Caco-2 (cell line): ENCODE measurements around the gene SP3. TPM values are rescaled to one million over a fixed set of nuclear protein-coding genes. Genes with fewer than 3 reads are reported as not detected.

Experiments
- BruUV-seq: library from RNA; stranded (reverse); fragments of 400-500 nt; replicated peaks from 2 replicates; lab custom pipeline; 2021; lab: Mats Ljungman, UMichigan
- CTCF ChIA-PET: fragments of 300-600 bp; sonication (Branson Sonifier 250); formaldehyde crosslinking; loops from one replicate; lab custom pipeline; 2022; ENCODE audit warnings: antibody characterized with exemption; lab: Charles Lee
- POLR2A ChIA-PET: fragments of 300-600 bp; sonication (Branson Sonifier 250); formaldehyde crosslinking; loops from one replicate; lab custom pipeline; 2022; ENCODE audit warnings: antibody characterized with exemption; lab: Charles Lee
- DNase-seq, 2 experiments: peaks; one replicate each; pipeline versions ENCODE4 v3.0.0 to v3.0.0-alpha.2; 2020 to 2022
- H3K27me3 ChIP-seq: replicated peaks from 2 replicates; pipeline ENCODE4 v1.6.0; 2011; ENCODE audit warnings: low read length; ENCODE audit not compliant: control insufficient read depth, insufficient read depth
- H3K36me3 ChIP-seq: 2 replicates; pipeline ENCODE4 v1.5.1; 2011; ENCODE audit warnings: low read length; ENCODE audit not compliant: control insufficient read depth, insufficient read depth
- H3K4me1 ChIP-seq: fragments of 250-450 bp; sonication (Bioruptor Pico); 2 replicates; pipeline ENCODE4 v1.5.1; 2020; ENCODE audit warnings: mild to moderate bottlenecking
- H3K4me3 ChIP-seq: 2 replicates; pipeline ENCODE4 v1.5.1; 2011; ENCODE audit warnings: low read depth, mild to moderate bottlenecking, control low read depth, low read length
- H3K9me3 ChIP-seq: fragments of 250-450 bp; sonication (Bioruptor Pico); 2 replicates; pipeline ENCODE4 v1.5.1; 2020; ENCODE audit warnings: mild to moderate bottlenecking, moderate library complexity
- H3K27ac Mint-ChIP-seq: one replicate; pipeline ENCODE4 v1.8.0; 2022; ENCODE audit warnings: mixed read lengths; ENCODE audit not compliant: unreplicated experiment
- H3K27me3 Mint-ChIP-seq: one replicate; pipeline ENCODE4 v1.8.0; 2022; ENCODE audit warnings: mixed read lengths; ENCODE audit not compliant: insufficient read depth, unreplicated experiment
- H3K36me3 Mint-ChIP-seq: one replicate; pipeline ENCODE4 v1.8.0; 2022; ENCODE audit warnings: mild to moderate bottlenecking, mixed read lengths; ENCODE audit not compliant: insufficient read depth, unreplicated experiment
- H3K4me1 Mint-ChIP-seq: one replicate; pipeline ENCODE4 v1.8.0; 2022; ENCODE audit warnings: low read depth, mixed read lengths; ENCODE audit not compliant: unreplicated experiment
- H3K4me3 Mint-ChIP-seq: one replicate; pipeline ENCODE4 v1.8.0; 2022; ENCODE audit warnings: mild to moderate bottlenecking, moderate library complexity, mixed read lengths; ENCODE audit not compliant: unreplicated experiment
- H3K9me3 Mint-ChIP-seq: one replicate; pipeline ENCODE4 v1.8.0; 2022; ENCODE audit warnings: mixed read lengths; ENCODE audit not compliant: unreplicated experiment
- intact Hi-C: fragments of 100-400 bp; cut with micrococcal nuclease; formaldehyde crosslinking; loops from one replicate; pipeline ENCODE4 v1.10.0; 2022; ENCODE audit not compliant: unreplicated experiment
- total RNA-seq: library from RNA; stranded (reverse); gene quantifications from 2 replicates; pipeline ENCODE4 v1.2.3, GENCODE V29; 2022
- TF ChIP-seq, protein P1 (sequence below), 2 experiments: fragments of 200-600 bp in 1 of 2; IDR thresholded peaks; 1 replicate in 1 of 2; 2 replicates in 1 of 2; pipeline versions ENCODE4 v1.5.1 to v1.8.0; 2011 to 2022; ENCODE audit warnings: antibody characterized with exemption in 1 of 2, control low read depth in 1 of 2, inconsistent platforms in 1 of 2, low read depth in 1 of 2, low read length in 1 of 2, mild to moderate bottlenecking in 1 of 2, moderate library complexity in 1 of 2; ENCODE audit not compliant: insufficient read depth in 1 of 2, severe bottlenecking in 1 of 2, unreplicated experiment in 1 of 2

SP3 gene
- total RNA-seq, 1 experiment from 2014 or later = 111 TPM

DNA sequence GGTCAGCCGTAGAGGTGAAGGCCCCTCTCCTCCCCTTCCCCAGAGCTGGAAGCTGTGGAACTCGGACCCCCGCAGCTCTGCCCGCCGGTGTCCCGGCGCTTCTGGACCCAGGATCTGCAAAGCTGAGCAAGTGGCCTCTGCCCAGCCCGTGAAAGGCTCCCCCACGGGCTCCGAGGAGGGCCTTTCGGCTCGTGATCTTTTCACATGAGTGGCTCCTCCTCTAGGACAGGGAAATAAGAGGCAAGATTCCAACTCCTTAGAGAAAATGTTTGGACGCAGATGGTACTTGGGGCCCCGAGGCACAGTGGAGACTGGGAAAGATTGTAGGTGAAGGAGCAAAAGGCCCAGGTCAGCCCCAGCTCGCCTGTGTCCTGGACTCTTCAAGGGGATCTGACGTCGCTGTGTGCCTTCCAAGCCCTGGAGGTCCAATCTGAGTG lies 48.2 kb upstream of the SP3 start:
- H3K4me3 ChIP-seq = no peak overlapping the region
- no peak for DNase-seq
- POLR2A ChIA-PET = no interaction called here
- Mint-ChIP-seq H3K27me3 (no peaks in the 10 kb centered on the region), H3K9me3 (no peaks in the 10 kb centered on the region), H3K36me3 (peaks cover 8% of the 10 kb centered on the region), H3K4me1 (peaks cover 41% of the 10 kb centered on the region), H3K27ac (peak overlapping the region; percentile 27), H3K4me3 (peak overlapping the region; percentile 36)
- H3K36me3 ChIP-seq = no peaks in the 10 kb centered on the region
- TF ChIP-seq, protein P1, sequence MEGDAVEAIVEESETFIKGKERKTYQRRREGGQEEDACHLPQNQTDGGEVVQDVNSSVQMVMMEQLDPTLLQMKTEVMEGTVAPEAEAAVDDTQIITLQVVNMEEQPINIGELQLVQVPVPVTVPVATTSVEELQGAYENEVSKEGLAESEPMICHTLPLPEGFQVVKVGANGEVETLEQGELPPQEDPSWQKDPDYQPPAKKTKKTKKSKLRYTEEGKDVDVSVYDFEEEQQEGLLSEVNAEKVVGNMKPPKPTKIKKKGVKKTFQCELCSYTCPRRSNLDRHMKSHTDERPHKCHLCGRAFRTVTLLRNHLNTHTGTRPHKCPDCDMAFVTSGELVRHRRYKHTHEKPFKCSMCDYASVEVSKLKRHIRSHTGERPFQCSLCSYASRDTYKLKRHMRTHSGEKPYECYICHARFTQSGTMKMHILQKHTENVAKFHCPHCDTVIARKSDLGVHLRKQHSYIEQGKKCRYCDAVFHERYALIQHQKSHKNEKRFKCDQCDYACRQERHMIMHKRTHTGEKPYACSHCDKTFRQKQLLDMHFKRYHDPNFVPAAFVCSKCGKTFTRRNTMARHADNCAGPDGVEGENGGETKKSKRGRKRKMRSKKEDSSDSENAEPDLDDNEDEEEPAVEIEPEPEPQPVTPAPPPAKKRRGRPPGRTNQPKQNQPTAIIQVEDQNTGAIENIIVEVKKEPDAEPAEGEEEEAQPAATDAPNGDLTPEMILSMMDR (IDR thresholded peaks at IDR 0.05; ENCODE audit: insufficient read depth in 1 of 2, low read depth in 1 of 2, low read length in 1 of 2, severe bottlenecking in 1 of 2, unreplicated experiment in 1 of 2) = no peak
- peaks cover 39% of the 10 kb centered on the region for H3K4me1 ChIP-seq
- intact Hi-C loops = no loop called here
- CTCF ChIA-PET = no interaction called here
- no peaks in the 10 kb centered on the region for H3K27me3 ChIP-seq
- BruUV-seq = no TSS peak
- no peaks in the 10 kb centered on the region for H3K9me3 ChIP-seq

- ChIA-PET CTCF (interaction anchor here (0.8 kb wide), 1 partner anchor 26 kb away, joined by 3 read pairs; no protein-coding TSS in a partner anchor), POLR2A (no interaction called here)
- BruUV-seq = no TSS peak
- H3K27me3 Mint-ChIP-seq = no peaks in the 10 kb centered on the region
- Histone ChIP-seq H3K36me3 (no peaks in the 10 kb centered on the region), H3K9me3 (no peaks in the 10 kb centered on the region), H3K27me3 (no peaks in the 10 kb centered on the region), H3K4me3 (no peak overlapping the region), H3K4me1 (peaks cover 45% of the 10 kb centered on the region)
- TF ChIP-seq, protein P1 (IDR thresholded peaks at IDR 0.05; ENCODE audit: insufficient read depth in 1 of 2, low read depth in 1 of 2, low read length in 1 of 2, severe bottlenecking in 1 of 2, unreplicated experiment in 1 of 2) = no peak
- peaks cover 47% of the 10 kb centered on the region for H3K4me1 Mint-ChIP-seq
- no peaks in the 10 kb centered on the region for H3K9me3 Mint-ChIP-seq
- H3K36me3 Mint-ChIP-seq = peaks cover 11% of the 10 kb centered on the region
- DNase-seq = no peak
- peak overlapping the region; percentile 36 for H3K4me3 Mint-ChIP-seq
- intact Hi-C loops = no loop called here
- H3K27ac Mint-ChIP-seq = peak overlapping the region; percentile 27
Observed at GRCh38 chr2:174012347-174013314, 47.5 kb upstream of the SP3 start.

DNA sequence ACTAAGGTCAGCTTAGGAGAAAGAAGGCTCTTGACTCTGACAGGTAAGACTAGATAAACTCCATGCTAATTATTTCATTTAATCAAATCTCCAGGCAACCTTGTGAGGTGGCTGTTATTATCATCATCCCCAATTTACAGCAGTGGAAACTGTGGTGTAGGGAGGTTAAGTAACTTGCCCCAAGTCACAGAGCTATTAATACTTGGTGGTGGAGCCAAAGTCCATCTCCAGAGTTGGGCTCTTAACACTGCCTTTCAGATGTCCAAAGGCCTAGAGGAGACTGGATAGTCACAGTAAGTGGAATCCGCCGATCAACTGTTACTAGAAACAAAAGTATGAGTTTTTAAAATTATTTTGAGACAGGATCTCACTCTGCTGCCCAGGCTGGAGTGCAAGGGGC lies 46.6 kb upstream of the SP3 start:
- Histone ChIP-seq H3K4me3 (no peak overlapping the region), H3K36me3 (no peaks in the 10 kb centered on the region), H3K27me3 (no peaks in the 10 kb centered on the region), H3K4me1 (peaks cover 54% of the 10 kb centered on the region), H3K9me3 (no peaks in the 10 kb centered on the region)
- Mint-ChIP-seq H3K36me3 (peaks cover 11% of the 10 kb centered on the region), H3K9me3 (no peaks in the 10 kb centered on the region), H3K4me3 (no peak overlapping the region), H3K27me3 (no peaks in the 10 kb centered on the region), H3K4me1 (peaks cover 53% of the 10 kb centered on the region), H3K27ac (peak overlapping the region; percentile 19)
- BruUV-seq = no TSS peak
- DNase-seq = no peak
- ChIA-PET POLR2A (interaction anchor here (0.9 kb wide), 1 partner anchor 329 kb away, joined by 4 read pairs; no protein-coding TSS in a partner anchor), CTCF (interaction anchor here (0.8 kb wide), 1 partner anchor 27 kb away, joined by 3 read pairs; no protein-coding TSS in a partner anchor)
- TF ChIP-seq, protein P1 (IDR thresholded peaks at IDR 0.05; ENCODE audit: insufficient read depth in 1 of 2, low read depth in 1 of 2, low read length in 1 of 2, severe bottlenecking in 1 of 2, unreplicated experiment in 1 of 2) = no peak
- intact Hi-C loops = no loop called here
